ENCODE data around the gene SPEF2.
A peak's percentile ranks its signal among the peaks of the same experiment; 100 is the strongest.

The SPEF2 gene

DNA sequence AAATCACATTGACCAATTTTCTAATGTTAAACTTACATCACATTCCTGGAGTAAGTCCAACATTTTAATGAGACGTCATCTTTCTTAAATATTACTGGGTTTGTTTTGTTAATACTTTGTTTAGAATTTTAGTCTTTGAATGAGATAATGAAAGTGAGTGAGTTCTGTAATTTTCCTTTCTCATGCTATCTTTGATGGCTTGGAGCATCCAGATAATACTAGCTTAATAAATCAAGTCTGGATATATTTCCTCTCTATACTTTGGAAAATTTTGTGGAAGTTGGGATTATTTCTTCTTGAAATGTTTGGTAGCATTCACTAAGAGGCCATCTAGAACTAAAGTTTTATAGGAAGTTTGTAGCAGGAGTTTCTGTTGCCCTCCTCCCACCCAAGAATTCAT is 148.3 kb downstream of the SPEF2 start:
- no peak overlapping the region for H3K23ac ChIP-seq (ENCODE audit: low read length in 2 of 2)
- no peak overlapping the region for H2AFZ ChIP-seq (ENCODE audit: low read depth, low read length)
- H3K4me3 ChIP-seq (ENCODE audit: insufficient read depth in 1 of 2, low read depth in 1 of 2, low read length in 2 of 2) = no peak overlapping the region
- no peak overlapping the region for H3K9ac ChIP-seq (ENCODE audit: low read length)
- no peak overlapping the region for H2BK5ac ChIP-seq (ENCODE audit: low read depth, low read length, poor library complexity, severe bottlenecking)
- H3K9me3 ChIP-seq (ENCODE audit: control insufficient read depth, low read length) = no peaks in the 10 kb centered on the region
- no peak overlapping the region for H3K4me2 ChIP-seq (ENCODE audit: low read length, poor library complexity, severe bottlenecking)
- H3K4ac ChIP-seq (ENCODE audit: low read depth in 1 of 2, low read length in 2 of 2) = no peak overlapping the region
- H2BK12ac ChIP-seq (ENCODE audit: low read length in 2 of 2) = no peak overlapping the region
- no peaks in the 10 kb centered on the region for H3K27me3 ChIP-seq (ENCODE audit: control insufficient read depth in 1 of 2, insufficient read depth in 1 of 2, low read length in 2 of 2)
- peak; percentile 14 for DNase-seq
- H3K14ac ChIP-seq (ENCODE audit: low read length in 2 of 2) = no peak overlapping the region
- H3K18ac ChIP-seq (ENCODE audit: low read depth in 1 of 2, low read length in 2 of 2) = no peak overlapping the region
- no peak overlapping the region for H4K91ac ChIP-seq (ENCODE audit: low read length)
- H4K8ac ChIP-seq (ENCODE audit: low read length) = no peak overlapping the region
- no peaks in the 10 kb centered on the region for H3K79me1 ChIP-seq (replicated peaks; ENCODE audit: low read length, poor library complexity, severe bottlenecking)
- no peaks in the 10 kb centered on the region for H3K4me1 ChIP-seq (ENCODE audit: control insufficient read depth, insufficient read depth, low read depth, low read length)
- no peaks in the 10 kb centered on the region for H3K36me3 ChIP-seq (ENCODE audit: control insufficient read depth in 1 of 2, insufficient read depth in 2 of 2, low read depth in 1 of 2, low read length in 2 of 2)
- no CpG with 5 or more reads among the region's 1 CpG for WGBS
- H2AK5ac ChIP-seq (ENCODE audit: low read length, severe bottlenecking) = no peak overlapping the region
- no peak overlapping the region for H3K27ac ChIP-seq (ENCODE audit: low read length, poor library complexity, severe bottlenecking)
- no peak overlapping the region for H2BK120ac ChIP-seq (ENCODE audit: low read depth, low read length)
- no peak overlapping the region for H2BK15ac ChIP-seq (ENCODE audit: low read depth, poor library complexity, severe bottlenecking)

DNA sequence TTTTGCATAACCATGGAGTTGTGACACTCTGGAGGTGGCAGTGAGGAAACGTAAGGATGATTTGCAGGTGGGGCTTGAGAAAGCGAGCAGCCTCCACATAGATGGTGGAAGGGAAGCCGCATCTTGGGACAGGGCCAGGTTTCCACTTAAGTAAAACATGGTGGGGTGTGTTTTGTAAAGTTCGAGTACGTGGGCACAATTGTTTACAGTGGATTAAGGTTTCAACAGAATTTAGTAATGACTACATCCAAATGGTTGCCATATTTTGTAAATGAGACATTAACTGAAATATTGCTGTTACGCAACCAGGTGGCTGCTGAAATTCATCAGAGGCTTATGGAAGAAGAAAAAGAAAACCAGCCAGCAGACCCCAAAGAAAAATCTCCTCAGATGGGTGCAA is 153.6 kb downstream of the SPEF2 start:
- no peak overlapping the region for H2BK120ac ChIP-seq (ENCODE audit: low read depth, low read length)
- H3K27ac ChIP-seq (ENCODE audit: low read length, poor library complexity, severe bottlenecking) = no peak overlapping the region
- H3K79me1 ChIP-seq (replicated peaks; ENCODE audit: low read length, poor library complexity, severe bottlenecking) = no peaks in the 10 kb centered on the region
- no peak overlapping the region for H2BK5ac ChIP-seq (ENCODE audit: low read depth, low read length, poor library complexity, severe bottlenecking)
- no peaks in the 10 kb centered on the region for H3K4me1 ChIP-seq (ENCODE audit: control insufficient read depth, insufficient read depth, low read depth, low read length)
- H2BK12ac ChIP-seq (ENCODE audit: low read length in 2 of 2) = no peak overlapping the region
- WGBS = 25% methylated on average over 6 of the region's 6 CpGs
- H3K23ac ChIP-seq (ENCODE audit: low read length in 2 of 2) = no peak overlapping the region
- no peaks in the 10 kb centered on the region for H3K27me3 ChIP-seq (ENCODE audit: control insufficient read depth in 1 of 2, insufficient read depth in 1 of 2, low read length in 2 of 2)
- no peak overlapping the region for H2AK5ac ChIP-seq (ENCODE audit: low read length, severe bottlenecking)
- no peak overlapping the region for H3K18ac ChIP-seq (ENCODE audit: low read depth in 1 of 2, low read length in 2 of 2)
- no peaks in the 10 kb centered on the region for H3K36me3 ChIP-seq (ENCODE audit: control insufficient read depth in 1 of 2, insufficient read depth in 2 of 2, low read depth in 1 of 2, low read length in 2 of 2)
- no peak overlapping the region for H4K8ac ChIP-seq (ENCODE audit: low read length)
- no peak overlapping the region for H2AFZ ChIP-seq (ENCODE audit: low read depth, low read length)
- H3K9me3 ChIP-seq (ENCODE audit: control insufficient read depth, low read length) = no peaks in the 10 kb centered on the region
- H4K91ac ChIP-seq (ENCODE audit: low read length) = no peak overlapping the region
- DNase-seq = peak; percentile 86
- no peak overlapping the region for H3K4me2 ChIP-seq (ENCODE audit: low read length, poor library complexity, severe bottlenecking)
- H3K9ac ChIP-seq (ENCODE audit: low read length) = no peak overlapping the region
- no peak overlapping the region for H2BK15ac ChIP-seq (ENCODE audit: low read depth, poor library complexity, severe bottlenecking)
- no peak overlapping the region for H3K4ac ChIP-seq (ENCODE audit: low read depth in 1 of 2, low read length in 2 of 2)
- no peak overlapping the region for H3K4me3 ChIP-seq (ENCODE audit: insufficient read depth in 1 of 2, low read depth in 1 of 2, low read length in 2 of 2)
- H3K14ac ChIP-seq (ENCODE audit: low read length in 2 of 2) = no peak overlapping the region

DNA sequence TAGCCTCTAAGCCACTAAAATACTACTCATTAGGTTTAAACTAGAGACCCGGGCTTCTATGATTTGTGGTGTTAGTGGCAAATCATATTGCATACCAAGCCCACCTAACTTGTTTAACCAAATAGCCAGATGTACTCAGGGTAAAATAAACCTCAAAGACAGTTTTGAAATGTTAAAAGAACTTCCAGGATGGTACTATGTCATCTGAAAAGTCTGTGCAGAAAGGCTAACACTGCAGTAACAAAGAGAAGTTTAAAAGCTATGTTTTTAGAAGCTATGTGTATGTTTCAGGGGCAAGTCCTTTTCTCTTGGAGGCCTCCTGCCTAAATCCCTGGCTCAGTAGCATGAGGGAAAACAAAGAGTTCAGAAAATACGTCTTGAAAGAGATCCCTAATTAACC is 154.2 kb downstream of the SPEF2 start:
- WGBS = no CpG with 5 or more reads among the region's 2 CpGs

DNA sequence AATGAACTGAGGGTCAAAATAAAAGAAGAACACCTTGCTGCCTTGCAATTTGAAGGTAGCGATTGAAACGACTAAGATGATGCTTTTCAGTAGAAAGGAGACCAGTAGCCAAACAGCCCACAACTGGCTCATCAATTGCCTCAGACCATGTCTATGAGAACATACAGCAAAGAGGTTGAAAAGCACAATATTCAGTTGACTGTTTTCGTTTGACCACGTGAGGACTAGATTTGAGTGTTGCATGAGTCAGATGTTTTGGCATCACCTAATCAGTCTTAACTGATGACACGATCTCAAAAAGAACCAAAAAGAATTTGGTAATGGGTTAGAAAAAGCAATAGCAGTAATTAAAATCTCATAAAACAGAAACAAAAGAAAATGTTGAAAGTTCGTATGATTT is 156.3 kb downstream of the SPEF2 start:
- no peaks in the 10 kb centered on the region for H3K36me3 ChIP-seq (ENCODE audit: control insufficient read depth in 1 of 2, insufficient read depth in 2 of 2, low read depth in 1 of 2, low read length in 2 of 2)
- no peaks in the 10 kb centered on the region for H3K27me3 ChIP-seq (ENCODE audit: control insufficient read depth in 1 of 2, insufficient read depth in 1 of 2, low read length in 2 of 2)
- H3K14ac ChIP-seq (ENCODE audit: low read length in 2 of 2) = no peak overlapping the region
- no peak overlapping the region for H2BK120ac ChIP-seq (ENCODE audit: low read depth, low read length)
- H3K4me2 ChIP-seq (ENCODE audit: low read length, poor library complexity, severe bottlenecking) = no peak overlapping the region
- no peak overlapping the region for H2BK5ac ChIP-seq (ENCODE audit: low read depth, low read length, poor library complexity, severe bottlenecking)
- H2BK15ac ChIP-seq (ENCODE audit: low read depth, poor library complexity, severe bottlenecking) = no peak overlapping the region
- DNase-seq = peak; percentile 6
- H3K4me3 ChIP-seq (ENCODE audit: insufficient read depth in 1 of 2, low read depth in 1 of 2, low read length in 2 of 2) = no peak overlapping the region
- H2BK12ac ChIP-seq (ENCODE audit: low read length in 2 of 2) = no peak overlapping the region
- H3K23ac ChIP-seq (ENCODE audit: low read length in 2 of 2) = no peak overlapping the region
- no peak overlapping the region for H3K18ac ChIP-seq (ENCODE audit: low read depth in 1 of 2, low read length in 2 of 2)
- no peaks in the 10 kb centered on the region for H3K9me3 ChIP-seq (ENCODE audit: control insufficient read depth, low read length)
- H4K8ac ChIP-seq (ENCODE audit: low read length) = no peak overlapping the region
- no peak overlapping the region for H2AK5ac ChIP-seq (ENCODE audit: low read length, severe bottlenecking)
- H3K27ac ChIP-seq (ENCODE audit: low read length, poor library complexity, severe bottlenecking) = no peak overlapping the region
- no peak overlapping the region for H2AFZ ChIP-seq (ENCODE audit: low read depth, low read length)
- H3K4ac ChIP-seq (ENCODE audit: low read depth in 1 of 2, low read length in 2 of 2) = no peak overlapping the region
- H3K9ac ChIP-seq (ENCODE audit: low read length) = no peak overlapping the region
- 85% methylated on average over 3 of the region's 6 CpGs for WGBS
- no peak overlapping the region for H4K91ac ChIP-seq (ENCODE audit: low read length)
- H3K79me1 ChIP-seq (replicated peaks; ENCODE audit: low read length, poor library complexity, severe bottlenecking) = no peaks in the 10 kb centered on the region
- H3K4me1 ChIP-seq (ENCODE audit: control insufficient read depth, insufficient read depth, low read depth, low read length) = no peaks in the 10 kb centered on the region

More for the DNA sequence above, 154.2 kb downstream of the SPEF2 start:
- peak; percentile 13 for DNase-seq
- Histone ChIP-seq H3K9me3 (ENCODE audit: control insufficient read depth, low read length) (no peaks in the 10 kb centered on the region), H3K9ac (ENCODE audit: low read length) (no peak overlapping the region), H3K36me3 (ENCODE audit: control insufficient read depth in 1 of 2, insufficient read depth in 2 of 2, low read depth in 1 of 2, low read length in 2 of 2) (no peaks in the 10 kb centered on the region), H2BK120ac (ENCODE audit: low read depth, low read length) (no peak overlapping the region), H4K91ac (ENCODE audit: low read length) (no peak overlapping the region), H2BK5ac (ENCODE audit: low read depth, low read length, poor library complexity, severe bottlenecking) (no peak overlapping the region), H2BK12ac (ENCODE audit: low read length in 2 of 2) (no peak overlapping the region), H3K27me3 (ENCODE audit: control insufficient read depth in 1 of 2, insufficient read depth in 1 of 2, low read length in 2 of 2) (no peaks in the 10 kb centered on the region), H3K14ac (ENCODE audit: low read length in 2 of 2) (no peak overlapping the region), H3K4ac (ENCODE audit: low read depth in 1 of 2, low read length in 2 of 2) (no peak overlapping the region), H3K4me2 (ENCODE audit: low read length, poor library complexity, severe bottlenecking) (no peak overlapping the region), H3K4me3 (ENCODE audit: insufficient read depth in 1 of 2, low read depth in 1 of 2, low read length in 2 of 2) (no peak overlapping the region), H3K18ac (ENCODE audit: low read depth in 1 of 2, low read length in 2 of 2) (no peak overlapping the region), H3K79me1 (replicated peaks; ENCODE audit: low read length, poor library complexity, severe bottlenecking) (no peaks in the 10 kb centered on the region), H3K4me1 (ENCODE audit: control insufficient read depth, insufficient read depth, low read depth, low read length) (no peaks in the 10 kb centered on the region), H2AK5ac (ENCODE audit: low read length, severe bottlenecking) (no peak overlapping the region), H4K8ac (ENCODE audit: low read length) (no peak overlapping the region), H2BK15ac (ENCODE audit: low read depth, poor library complexity, severe bottlenecking) (no peak overlapping the region), H3K23ac (ENCODE audit: low read length in 2 of 2) (no peak overlapping the region), H2AFZ (ENCODE audit: low read depth, low read length) (no peak overlapping the region), H3K27ac (ENCODE audit: low read length, poor library complexity, severe bottlenecking) (no peak overlapping the region)

Data from mesenchymal stem cell (in vitro differentiated cells and primary cell).